Stimulated activated CD4-positive, alpha-beta T cell treated with anti-CD3 and anti-CD28 coated beads, Interleukin-12 subunit alpha, Interleukin-12 subunit beta, amount 100 ng/mL, for 4 hours (primary cell): ENCODE data around the gene MKI67.

ENCODE experiments used
- DNase-seq: peaks from one replicate; pipeline ENCODE4 v3.0.0-alpha.2; 2020

Gene MKI67

DNA sequence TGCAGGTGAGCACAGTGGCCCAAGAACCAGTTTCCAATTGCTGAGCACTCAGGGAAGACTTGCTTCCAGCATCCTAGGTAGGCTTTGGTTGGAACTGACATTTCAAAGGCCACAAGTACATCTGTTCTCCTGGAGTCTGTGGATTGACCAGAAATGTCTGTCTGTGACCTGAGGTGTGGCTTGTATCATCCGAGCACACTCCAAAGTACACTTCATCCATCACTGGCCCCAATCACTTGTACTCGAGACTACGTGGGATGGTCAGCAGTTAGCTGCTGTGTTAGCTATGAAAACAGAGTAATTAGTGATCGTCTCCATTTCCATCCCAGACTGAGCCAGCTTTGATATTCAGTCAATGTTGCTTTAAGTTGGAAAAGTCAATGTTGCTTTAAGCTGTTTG lies 45.0 kb downstream of the MKI67 start:
- DNase-seq = no peak

DNA sequence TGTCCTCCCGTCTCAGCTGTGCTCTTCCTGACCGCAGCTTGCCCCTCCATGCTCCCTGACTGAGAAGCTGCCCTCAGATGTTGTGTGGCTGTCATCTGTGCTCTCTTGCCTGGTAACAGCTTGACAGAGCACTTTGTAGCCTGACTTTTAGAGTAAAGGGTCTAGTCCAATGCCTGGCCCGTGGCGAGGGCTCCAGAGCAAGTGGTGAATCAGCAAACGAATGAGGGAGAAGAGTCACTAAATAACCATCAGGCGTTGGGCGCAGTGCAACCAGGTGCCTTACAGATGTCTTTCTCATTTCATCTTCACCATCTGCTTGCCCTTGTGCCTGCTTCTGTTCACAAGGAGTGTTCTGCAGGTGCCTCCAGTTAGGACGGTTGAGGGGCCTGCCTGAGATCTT lies 45.6 kb downstream of the MKI67 start:
- no peak for DNase-seq

DNA sequence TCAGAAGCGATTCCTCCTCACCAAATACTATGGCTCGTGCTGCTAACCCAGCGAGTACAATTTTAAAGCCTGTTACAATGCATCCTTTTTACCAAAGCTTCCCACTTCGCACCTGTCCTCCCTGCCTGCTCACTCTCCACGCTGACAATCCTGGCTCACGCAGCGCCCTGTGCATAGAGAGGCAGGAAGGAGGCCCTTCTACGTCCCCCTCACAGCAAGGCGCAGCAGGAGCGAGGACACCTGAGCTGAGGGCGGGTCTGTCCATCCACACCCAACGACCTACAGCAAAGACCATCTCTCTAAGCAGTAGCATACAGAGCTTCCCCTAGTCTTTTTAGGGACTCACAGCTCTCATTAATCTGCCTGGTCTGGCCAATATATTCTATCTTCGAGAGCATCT lies 46.0 kb downstream of the MKI67 start:
- DNase-seq = no peak

DNA sequence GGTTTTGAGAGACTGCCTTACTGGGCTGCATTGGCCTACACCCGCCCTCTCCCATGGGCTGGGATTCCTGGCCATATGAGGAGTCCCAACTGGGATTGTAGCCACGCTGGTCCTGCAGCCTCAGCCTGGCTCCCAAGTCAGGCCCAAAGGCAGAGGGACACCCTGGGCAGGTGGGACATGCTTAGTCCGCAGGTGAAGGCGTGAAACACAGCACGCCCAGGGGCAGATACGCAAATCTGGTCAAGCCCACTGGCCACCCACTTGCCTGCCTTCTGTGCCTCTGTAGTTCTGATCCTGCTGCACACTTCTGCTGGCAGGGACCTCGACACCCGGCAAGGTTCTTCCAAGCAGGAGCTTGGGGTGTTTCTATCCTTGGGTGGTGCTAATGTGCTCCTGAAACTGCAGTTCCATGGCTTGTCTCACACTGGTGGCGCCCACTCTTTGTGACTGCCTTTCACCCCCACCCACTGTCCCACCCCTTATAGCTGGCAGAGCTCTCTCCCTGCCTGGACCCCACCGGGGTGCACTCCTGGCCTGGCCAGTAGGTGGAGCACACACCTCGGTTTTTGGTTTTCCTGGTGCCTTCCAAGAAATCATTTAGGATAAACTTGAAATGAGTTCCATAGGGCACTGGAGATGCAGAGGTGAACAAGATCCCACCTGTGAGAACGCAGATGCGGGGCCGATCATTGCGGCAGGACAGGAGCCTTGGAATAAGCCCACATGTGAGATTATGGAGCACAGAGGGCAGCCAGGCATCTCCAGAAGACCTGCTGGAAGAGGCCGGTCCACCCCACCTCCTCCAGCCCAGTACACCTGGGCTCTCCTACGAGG lies 47.9 kb downstream of the MKI67 start:
- peak; percentile 34 for DNase-seq

- no peak for DNase-seq
Measured at GRCh38 chr10:128077155-128077875, 48.9 kb downstream of the MKI67 start.

- no peak for DNase-seq
Measured at GRCh38 chr10:128074589-128074988, 51.6 kb downstream of the MKI67 start.

DNA sequence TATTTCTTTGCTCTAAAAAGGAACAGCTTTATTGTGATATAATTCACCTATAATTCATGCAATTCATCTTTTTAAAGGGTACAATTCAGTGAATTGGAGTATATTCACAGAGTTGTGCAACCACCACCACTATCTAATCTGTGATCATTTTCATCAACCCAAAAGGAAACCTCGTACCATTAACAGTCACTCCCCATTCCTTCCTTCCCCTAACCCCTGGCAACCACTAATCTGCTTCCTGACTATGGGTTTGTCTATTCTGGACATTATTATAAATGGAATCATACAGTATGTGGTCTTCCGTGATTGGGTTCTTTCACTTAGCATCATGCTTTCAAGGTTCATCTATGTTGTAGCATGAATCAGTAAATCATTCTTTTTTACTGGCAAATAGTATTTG lies 52.3 kb downstream of the MKI67 start:
- DNase-seq = no peak

DNA sequence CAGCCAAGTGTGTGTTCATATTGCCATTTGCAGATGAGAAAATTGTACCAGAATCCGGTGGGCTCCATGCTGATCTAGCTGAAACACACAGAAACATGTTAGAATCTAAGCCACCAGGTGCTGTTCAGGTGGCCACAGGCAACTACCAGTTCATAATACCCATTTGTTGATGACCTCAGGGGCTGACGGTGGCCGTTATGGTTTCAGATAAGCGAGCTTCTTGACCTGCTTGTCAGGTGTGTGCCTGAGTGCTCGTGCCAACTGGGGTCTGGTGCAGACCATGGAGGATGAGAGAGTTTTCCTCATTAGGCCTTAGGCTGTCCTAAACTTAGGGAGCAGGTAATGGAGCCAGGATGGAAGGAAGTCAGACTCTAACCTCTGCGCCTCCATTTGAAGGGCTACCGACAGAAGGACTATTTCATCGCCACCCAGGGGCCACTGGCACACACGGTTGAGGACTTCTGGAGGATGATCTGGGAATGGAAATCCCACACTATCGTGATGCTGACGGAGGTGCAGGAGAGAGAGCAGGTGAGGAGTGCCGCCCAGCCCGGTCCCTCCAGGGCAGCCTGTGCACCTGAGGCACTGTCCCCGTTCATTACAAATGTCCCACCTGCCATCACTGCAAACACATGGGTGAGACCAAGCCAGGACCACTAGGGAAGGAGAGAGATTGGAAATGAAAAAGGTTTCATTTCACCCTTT lies 53.1 kb downstream of the MKI67 start:
- no peak for DNase-seq

- DNase-seq = no peak
Measured at GRCh38 chr10:128072046-128072445, 54.2 kb downstream of the MKI67 start.

GRCh38 chr10:128071417-128071782 lies 54.8 kb downstream of the MKI67 start:
- no peak for DNase-seq

GRCh38 chr10:128070721-128071416 lies 55.4 kb downstream of the MKI67 start:
- no peak for DNase-seq

GRCh38 chr10:128070161-128070560 lies 56.1 kb downstream of the MKI67 start:
- DNase-seq = no peak

DNA sequence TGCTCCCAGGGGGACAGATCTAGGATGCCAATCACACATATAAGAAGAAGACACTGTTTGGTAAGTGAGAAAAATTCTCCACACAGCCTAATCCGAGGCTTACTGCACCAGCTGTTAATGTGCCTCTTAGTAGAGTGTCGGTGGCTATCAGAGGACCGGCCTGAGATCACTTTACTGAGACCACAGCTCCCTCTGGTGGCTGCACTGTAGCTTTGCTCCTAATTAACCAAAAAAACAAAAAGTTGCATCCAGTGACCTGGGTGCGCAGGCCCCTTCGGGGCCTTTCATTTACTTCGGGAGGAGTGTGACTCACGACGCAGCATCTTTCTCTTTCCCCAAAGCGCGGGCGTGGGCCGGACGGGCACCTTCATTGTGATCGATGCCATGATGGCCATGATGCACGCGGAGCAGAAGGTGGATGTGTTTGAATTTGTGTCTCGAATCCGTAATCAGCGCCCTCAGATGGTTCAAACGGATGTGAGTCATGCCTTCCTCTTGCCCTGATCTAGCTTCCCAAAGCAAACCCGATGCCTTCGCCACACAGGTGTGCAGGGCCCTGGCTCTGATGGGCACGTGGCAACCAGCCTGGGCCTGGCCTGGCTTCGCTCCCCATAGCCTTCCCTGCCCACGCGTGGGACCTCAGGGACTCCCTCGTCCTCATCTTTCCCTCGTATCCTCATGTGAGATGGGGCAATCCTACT lies 56.7 kb downstream of the MKI67 start:
- DNase-seq = peak; percentile 83

GRCh38 chr10:128068398-128069285 lies 57.6 kb downstream of the MKI67 start:
- no peak for DNase-seq

DNA sequence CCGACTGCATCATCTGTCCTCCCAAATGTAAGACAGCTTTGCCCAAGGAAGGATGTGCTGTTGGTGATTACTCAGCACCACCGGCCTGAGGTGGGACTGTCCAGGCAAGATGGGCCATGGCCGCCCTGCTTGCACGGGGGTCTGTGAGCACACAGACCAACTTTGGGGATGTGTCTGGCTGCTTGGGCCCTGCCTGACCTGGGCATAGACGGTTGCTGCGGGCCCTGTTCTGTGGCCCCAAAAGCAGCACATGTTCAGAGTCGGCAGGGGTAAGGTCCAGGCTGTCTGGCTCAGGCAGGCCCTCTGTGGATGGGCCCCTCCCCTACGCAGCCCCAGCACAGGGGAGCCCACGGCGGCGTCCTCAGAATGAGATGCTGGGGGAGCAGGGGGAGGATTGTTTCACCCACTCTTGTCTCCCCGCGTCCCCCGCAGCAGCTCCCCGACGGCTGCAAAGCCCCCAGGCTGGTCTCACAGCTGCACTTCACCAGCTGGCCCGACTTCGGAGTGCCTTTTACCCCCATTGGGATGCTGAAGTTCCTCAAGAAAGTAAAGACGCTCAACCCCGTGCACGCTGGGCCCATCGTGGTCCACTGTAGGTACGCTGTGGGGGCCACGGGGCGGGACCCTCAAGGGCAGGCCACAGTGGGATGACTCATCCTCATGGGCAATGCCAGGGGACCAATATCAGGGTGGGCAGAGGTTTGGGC lies 58.4 kb downstream of the MKI67 start:
- no peak for DNase-seq

DNA sequence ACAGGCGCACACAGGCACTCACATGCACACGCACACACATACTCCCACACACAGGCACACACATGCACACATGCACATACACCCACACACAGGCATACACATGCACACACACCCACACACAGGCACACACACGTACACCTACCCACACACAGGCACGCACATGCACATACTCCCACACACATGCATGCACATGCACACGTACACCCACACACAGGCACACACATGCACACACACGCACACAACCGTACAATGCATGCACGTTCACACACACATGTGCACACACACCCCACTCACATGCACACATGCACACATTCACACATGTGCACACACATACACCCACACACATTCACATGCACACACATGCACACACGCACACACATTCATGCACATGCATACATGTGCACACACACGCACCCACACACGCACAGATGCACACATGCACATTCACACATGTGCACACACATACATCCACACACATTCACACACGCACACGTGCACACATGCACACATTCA lies 59.3 kb downstream of the MKI67 start:
- DNase-seq = no peak

DNA sequence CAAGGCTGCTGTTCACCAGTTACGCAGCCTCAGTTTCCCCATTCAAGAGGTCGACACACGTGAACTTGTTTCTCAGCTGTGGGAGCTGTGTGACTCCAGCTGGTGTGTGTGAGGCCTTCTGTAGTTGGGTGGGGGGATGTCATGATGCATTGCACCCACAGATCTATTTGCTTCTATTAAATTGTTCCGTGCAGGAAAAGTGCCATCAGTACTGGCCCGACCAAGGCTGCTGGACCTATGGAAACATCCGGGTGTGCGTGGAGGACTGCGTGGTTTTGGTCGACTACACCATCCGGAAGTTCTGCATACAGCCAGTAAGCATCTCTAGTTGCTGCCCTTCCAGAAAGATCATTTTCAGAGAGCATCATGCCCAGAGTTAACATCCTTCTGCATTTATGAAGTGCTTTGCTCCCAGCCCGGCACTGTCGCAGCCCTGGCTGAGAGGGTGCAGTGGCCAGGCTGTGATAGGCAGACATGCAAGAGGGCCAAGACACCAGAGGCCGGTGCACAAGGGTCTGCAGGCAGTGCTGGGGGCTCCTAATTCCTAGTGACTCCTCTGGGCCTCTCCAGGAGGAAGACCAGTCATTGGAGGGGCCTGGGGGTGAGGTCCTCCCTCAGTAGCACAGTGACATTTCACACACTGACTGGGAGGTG lies 60.2 kb downstream of the MKI67 start:
- DNase-seq = no peak

GRCh38 chr10:128064970-128065580 lies 61.1 kb downstream of the MKI67 start:
- DNase-seq = no peak
